ENCODE data around the gene ZBTB46. TPM values are rescaled to one million over a fixed set of nuclear protein-coding genes. Genes with fewer than 3 reads are reported as not detected.
"Not testable (repeated sequence)": the region's sequence is repeated elsewhere in the genome, so short reads cannot be mapped to it uniquely, and the experiment has no call there.

ZBTB46 gene
- total and polyA plus RNA-seq, 2 donors = 3.7 to 5.8 TPM

GRCh38 chr20:63810730-63811490, 20.2 kb downstream of the ZBTB46 start:
- H3K27me3 ChIP-seq (ENCODE audit: control insufficient read depth in 2 of 2, insufficient read depth in 1 of 2, low read length in 1 of 2) = no peaks in the 10 kb centered on the region
- no peak overlapping the region for H3K27ac ChIP-seq (ENCODE audit: low read depth in 1 of 2, low read length in 1 of 2)
- 92% methylated on average over 25 of the region's 25 CpGs for WGBS
- H3K9me3 ChIP-seq (ENCODE audit: control insufficient read depth in 2 of 2, insufficient read depth in 1 of 2, low read length in 1 of 2) = peaks cover 2 to 10% of the 10 kb centered on the region in 2 donors
- DNase-seq (ENCODE audit: low read depth in 6 of 9, low spot score in 9 of 9) = no peak
- no peak overlapping the region for H3K4me3 ChIP-seq (ENCODE audit: low read length in 2 of 2)
- no peaks in the 10 kb centered on the region for H3K4me1 ChIP-seq (ENCODE audit: control insufficient read depth in 2 of 2, insufficient read depth in 2 of 2, low read length in 2 of 2)
- no peaks in the 10 kb centered on the region for H3K36me3 ChIP-seq (ENCODE audit: control insufficient read depth in 2 of 2, insufficient read depth in 2 of 2, low read length in 1 of 2)

DNA sequence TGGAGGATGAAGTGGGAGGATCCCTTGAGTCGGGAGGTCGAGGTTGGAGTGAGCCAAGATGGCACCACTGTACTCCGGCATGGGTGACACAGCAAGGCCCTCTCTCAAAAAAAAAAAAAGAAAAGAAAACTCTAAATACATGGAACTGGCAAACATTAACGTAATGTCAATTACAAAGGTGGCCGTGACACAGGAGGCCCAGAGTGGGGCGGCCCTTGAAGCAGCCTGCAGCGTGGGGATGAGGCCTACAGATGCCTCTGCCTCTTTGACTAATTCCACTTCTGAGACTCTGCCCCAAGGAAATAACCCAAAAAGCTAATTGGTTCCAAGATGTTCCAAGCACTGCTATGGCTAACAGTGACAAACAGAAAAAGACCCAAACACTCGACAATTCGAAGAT, 21.2 kb downstream of the ZBTB46 start:
- no peak for DNase-seq (ENCODE audit: low read depth in 6 of 9, low spot score in 9 of 9)
- WGBS = 98% methylated on average over 9 of the region's 9 CpGs
- no peaks in the 10 kb centered on the region for H3K27me3 ChIP-seq (ENCODE audit: control insufficient read depth in 2 of 2, insufficient read depth in 1 of 2, low read length in 1 of 2)
- no peak overlapping the region for H3K27ac ChIP-seq (ENCODE audit: low read depth in 1 of 2, low read length in 1 of 2)
- no peaks in the 10 kb centered on the region for H3K9me3 ChIP-seq (ENCODE audit: control insufficient read depth in 2 of 2, insufficient read depth in 1 of 2, low read length in 1 of 2)
- no peak overlapping the region for H3K4me3 ChIP-seq (ENCODE audit: low read length in 2 of 2)
- no peaks in the 10 kb centered on the region for H3K4me1 ChIP-seq (ENCODE audit: control insufficient read depth in 2 of 2, insufficient read depth in 2 of 2, low read length in 2 of 2)
- no peaks in the 10 kb centered on the region for H3K36me3 ChIP-seq (ENCODE audit: control insufficient read depth in 2 of 2, insufficient read depth in 2 of 2, low read length in 1 of 2)

DNA sequence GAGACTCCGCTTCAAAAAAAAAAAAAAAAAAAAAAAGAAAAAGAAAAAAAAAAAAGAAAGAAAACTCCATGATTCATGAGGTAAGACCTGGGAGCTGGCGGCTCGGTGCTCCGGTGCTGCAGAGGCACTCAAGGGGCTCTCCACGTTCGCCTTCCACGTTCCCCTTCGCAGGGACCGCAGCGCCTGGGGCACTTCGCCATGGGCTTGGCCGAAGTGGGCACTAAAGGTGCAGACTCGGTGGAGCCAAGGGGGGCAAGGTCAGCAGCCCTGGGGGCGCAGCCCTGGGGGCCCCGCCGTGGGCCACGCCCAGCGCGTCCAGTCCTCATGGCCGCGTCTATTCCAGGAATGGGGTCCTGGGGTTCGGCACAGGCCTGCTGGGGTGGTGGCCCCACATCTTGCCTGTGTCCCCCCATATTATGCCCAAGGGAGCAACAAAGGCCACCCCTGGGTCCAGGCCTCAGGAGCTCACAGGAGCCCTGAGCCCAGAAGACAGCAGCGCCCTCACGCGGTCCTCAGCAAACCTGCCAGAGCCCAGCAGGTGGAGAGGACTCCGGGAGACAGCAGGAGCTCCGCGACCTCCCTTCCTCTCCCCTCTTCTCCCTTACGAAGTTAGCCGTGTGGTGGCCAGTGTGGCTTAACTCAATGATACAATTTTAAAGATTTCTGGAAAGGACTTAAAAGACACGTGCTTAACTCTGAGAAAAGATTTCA, 21.9 kb downstream of the ZBTB46 start:
- Histone ChIP-seq H3K4me1 (ENCODE audit: control insufficient read depth in 2 of 2, insufficient read depth in 2 of 2, low read length in 2 of 2) (no peaks in the 10 kb centered on the region), H3K4me3 (ENCODE audit: low read length in 2 of 2) (no peak overlapping the region), H3K9me3 (ENCODE audit: control insufficient read depth in 2 of 2, insufficient read depth in 1 of 2, low read length in 1 of 2) (no peaks in the 10 kb centered on the region), H3K27me3 (ENCODE audit: control insufficient read depth in 2 of 2, insufficient read depth in 1 of 2, low read length in 1 of 2) (peaks cover 1 to 3% of the 10 kb centered on the region in 2 donors), H3K27ac (ENCODE audit: low read depth in 1 of 2, low read length in 1 of 2) (no peak overlapping the region), H3K36me3 (ENCODE audit: control insufficient read depth in 2 of 2, insufficient read depth in 2 of 2, low read length in 1 of 2) (no peaks in the 10 kb centered on the region)
- 98% methylated on average over 31 of the region's 31 CpGs for WGBS
- DNase-seq (ENCODE audit: low read depth in 6 of 9, low spot score in 9 of 9) = no peak

- Histone ChIP-seq H3K27me3 (ENCODE audit: control insufficient read depth in 2 of 2, insufficient read depth in 1 of 2, low read length in 1 of 2) (peaks cover 3 to 12% of the 10 kb centered on the region in 2 donors), H3K9me3 (ENCODE audit: control insufficient read depth in 2 of 2, insufficient read depth in 1 of 2, low read length in 1 of 2) (no peaks in the 10 kb centered on the region), H3K4me3 (ENCODE audit: low read length in 2 of 2) (no peak overlapping the region), H3K36me3 (ENCODE audit: control insufficient read depth in 2 of 2, insufficient read depth in 2 of 2, low read length in 1 of 2) (no peaks in the 10 kb centered on the region), H3K27ac (ENCODE audit: low read depth in 1 of 2, low read length in 1 of 2) (no peak overlapping the region), H3K4me1 (ENCODE audit: control insufficient read depth in 2 of 2, insufficient read depth in 2 of 2, low read length in 2 of 2) (no peaks in the 10 kb centered on the region)
- 97% methylated on average over 38 of the region's 38 CpGs for WGBS
- DNase-seq (ENCODE audit: low read depth in 6 of 9, low spot score in 9 of 9) = no peak
Observed at GRCh38 chr20:63808145-63808724, 22.8 kb downstream of the ZBTB46 start.

DNA sequence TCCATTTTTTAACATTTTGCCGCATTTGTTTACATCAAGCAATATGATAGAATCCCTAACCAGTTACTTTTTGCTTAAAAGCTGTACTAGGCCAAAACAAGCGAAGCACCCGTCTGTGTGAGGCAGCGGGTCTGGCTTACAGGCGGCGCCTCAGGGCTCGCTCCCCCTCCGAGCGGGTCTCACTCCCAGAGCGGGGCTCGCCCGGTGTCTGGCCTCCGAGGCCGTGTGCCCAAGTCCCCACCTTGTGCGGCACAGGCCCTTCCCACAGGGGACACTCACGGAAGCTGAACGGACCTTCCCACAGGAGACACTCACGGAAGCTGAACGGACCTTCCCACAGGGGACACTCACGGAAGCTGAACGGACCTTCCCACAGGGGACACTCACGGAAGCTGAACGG, 23.4 kb downstream of the ZBTB46 start:
- Histone ChIP-seq H3K9me3 (ENCODE audit: control insufficient read depth in 2 of 2, insufficient read depth in 1 of 2, low read length in 1 of 2) (no peaks in the 10 kb centered on the region), H3K4me1 (ENCODE audit: control insufficient read depth in 2 of 2, insufficient read depth in 2 of 2, low read length in 2 of 2) (no peaks in the 10 kb centered on the region), H3K27ac (ENCODE audit: low read depth in 1 of 2, low read length in 1 of 2) (no peak overlapping the region), H3K27me3 (ENCODE audit: control insufficient read depth in 2 of 2, insufficient read depth in 1 of 2, low read length in 1 of 2) (peaks cover 3 to 15% of the 10 kb centered on the region in 2 donors), H3K4me3 (ENCODE audit: low read length in 2 of 2) (no peak overlapping the region), H3K36me3 (ENCODE audit: control insufficient read depth in 2 of 2, insufficient read depth in 2 of 2, low read length in 1 of 2) (no peaks in the 10 kb centered on the region)
- 97% methylated on average over 23 of the region's 23 CpGs for WGBS
- no peak for DNase-seq (ENCODE audit: low read depth in 6 of 9, low spot score in 9 of 9)

- Histone ChIP-seq H3K9me3 (ENCODE audit: control insufficient read depth in 2 of 2, insufficient read depth in 1 of 2, low read length in 1 of 2) (no peaks in the 10 kb centered on the region), H3K36me3 (ENCODE audit: control insufficient read depth in 2 of 2, insufficient read depth in 2 of 2, low read length in 1 of 2) (no peaks in the 10 kb centered on the region), H3K4me1 (ENCODE audit: control insufficient read depth in 2 of 2, insufficient read depth in 2 of 2, low read length in 2 of 2) (no peaks in the 10 kb centered on the region), H3K27ac (ENCODE audit: low read depth in 1 of 2, low read length in 1 of 2) (no peak overlapping the region), H3K4me3 (ENCODE audit: low read length in 2 of 2) (no peak overlapping the region), H3K27me3 (ENCODE audit: control insufficient read depth in 2 of 2, insufficient read depth in 1 of 2, low read length in 1 of 2) (peaks cover 3 to 15% of the 10 kb centered on the region in 2 donors)
- DNase-seq (ENCODE audit: low read depth in 6 of 9, low spot score in 9 of 9) = no peak
- 90% methylated on average over 8 of the region's 8 CpGs for WGBS
Observed at GRCh38 chr20:63804308-63804636, 26.8 kb downstream of the ZBTB46 start.

DNA sequence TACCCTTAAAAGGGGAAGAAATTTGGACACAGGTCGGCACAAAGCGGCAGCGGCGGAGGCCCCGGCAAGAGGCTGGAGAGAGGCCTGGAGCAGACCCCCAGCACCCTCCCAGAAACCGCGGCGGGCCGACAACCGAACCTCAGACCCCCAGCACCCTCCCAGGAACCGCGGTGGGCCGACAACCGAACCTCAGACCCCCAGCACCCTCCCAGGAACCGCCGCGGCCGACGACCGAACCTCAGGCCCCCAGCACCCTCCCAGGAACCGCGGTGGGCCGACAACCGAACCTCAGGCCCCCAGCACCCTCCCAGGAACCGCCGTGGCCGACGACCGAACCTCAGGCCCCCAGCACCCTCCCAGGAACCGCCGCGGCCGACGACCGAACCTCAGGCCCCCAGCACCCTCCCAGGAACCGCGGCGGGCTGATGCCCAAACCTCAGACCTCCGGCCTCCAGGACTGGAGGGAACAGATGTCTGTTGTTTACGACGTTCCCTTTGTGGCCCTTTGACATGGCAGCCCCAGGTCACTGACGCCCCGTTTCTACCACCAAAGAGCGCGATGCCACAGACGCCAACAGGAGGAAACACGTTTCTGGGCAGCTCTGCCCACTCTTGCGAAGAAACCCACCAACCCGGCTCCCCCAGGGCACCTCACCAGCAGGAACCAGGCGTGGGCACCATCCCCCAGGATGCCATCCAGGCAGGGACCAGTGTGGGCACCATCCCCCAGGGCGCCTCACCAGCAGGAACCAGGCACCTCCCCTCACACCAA, 28.4 kb downstream of the ZBTB46 start:
- Histone ChIP-seq H3K27me3 (ENCODE audit: control insufficient read depth in 2 of 2, insufficient read depth in 1 of 2, low read length in 1 of 2) (peaks cover 3 to 15% of the 10 kb centered on the region in 2 donors), H3K36me3 (ENCODE audit: control insufficient read depth in 2 of 2, insufficient read depth in 2 of 2, low read length in 1 of 2) (no peaks in the 10 kb centered on the region), H3K4me3 (ENCODE audit: low read length in 2 of 2) (no peak overlapping the region), H3K9me3 (ENCODE audit: control insufficient read depth in 2 of 2, insufficient read depth in 1 of 2, low read length in 1 of 2) (no peaks in the 10 kb centered on the region), H3K4me1 (ENCODE audit: control insufficient read depth in 2 of 2, insufficient read depth in 2 of 2, low read length in 2 of 2) (no peaks in the 10 kb centered on the region), H3K27ac (ENCODE audit: low read depth in 1 of 2, low read length in 1 of 2) (no peak overlapping the region)
- WGBS = 90% methylated on average over 51 of the region's 51 CpGs
- no peak for DNase-seq (ENCODE audit: low read depth in 6 of 9, low spot score in 9 of 9)

DNA sequence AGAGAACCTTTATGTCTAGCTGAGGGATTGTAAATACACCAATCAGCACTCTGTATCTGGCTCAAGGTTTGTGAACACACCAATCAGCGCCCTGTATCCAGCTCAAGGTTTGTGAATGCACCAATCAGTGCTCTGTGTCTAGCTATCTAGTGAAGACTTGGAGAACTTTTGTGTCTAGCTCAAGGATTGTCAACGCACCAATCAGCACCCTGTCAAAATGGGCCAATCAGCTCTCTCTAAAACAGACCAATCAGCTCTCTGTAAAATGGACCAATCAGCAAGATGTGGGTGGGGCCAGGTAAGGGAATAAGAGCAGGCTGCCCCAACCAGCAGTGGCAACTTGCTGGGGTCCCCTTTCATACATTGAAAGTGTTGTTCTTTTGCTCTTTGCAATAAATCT, 29.9 kb downstream of the ZBTB46 start:
- not testable (repeated sequence) for DNase-seq (ENCODE audit: low read depth in 6 of 9, low spot score in 9 of 9); H3K4me1 ChIP-seq (ENCODE audit: control insufficient read depth in 2 of 2, insufficient read depth in 2 of 2, low read length in 2 of 2); H3K9me3 ChIP-seq (ENCODE audit: control insufficient read depth in 2 of 2, insufficient read depth in 1 of 2, low read length in 1 of 2); H3K27ac ChIP-seq (ENCODE audit: low read depth in 1 of 2, low read length in 1 of 2); H3K36me3 ChIP-seq (ENCODE audit: control insufficient read depth in 2 of 2, insufficient read depth in 2 of 2, low read length in 1 of 2); H3K4me3 ChIP-seq (ENCODE audit: low read length in 2 of 2)
- peaks cover 3 to 15% of the 10 kb centered on the region in 2 donors for H3K27me3 ChIP-seq (ENCODE audit: control insufficient read depth in 2 of 2, insufficient read depth in 1 of 2, low read length in 1 of 2)
- 96% methylated on average over 2 of the region's 2 CpGs for WGBS

DNA sequence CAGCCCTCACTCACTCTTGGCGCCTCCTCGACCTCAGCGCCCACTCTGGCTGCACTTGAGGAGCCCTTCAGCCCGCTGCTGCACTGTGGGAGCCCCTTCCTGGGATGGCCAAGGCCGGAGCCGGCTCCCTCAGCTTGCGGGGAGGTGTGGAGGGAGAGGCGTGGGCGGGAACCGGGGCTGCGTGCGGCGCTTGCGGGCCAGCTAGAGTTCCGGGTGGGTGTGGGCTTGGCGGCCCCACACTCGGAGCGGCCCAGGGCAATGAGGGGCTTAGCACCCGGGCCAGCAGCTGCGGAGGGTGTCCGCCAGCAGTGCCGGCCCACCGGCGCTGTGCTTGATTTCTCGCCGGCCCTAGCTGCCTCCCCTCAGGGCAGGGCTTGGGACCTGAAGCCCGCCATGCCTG, 30.7 kb downstream of the ZBTB46 start:
- not testable (repeated sequence) for DNase-seq (ENCODE audit: low read depth in 6 of 9, low spot score in 9 of 9); H3K27ac ChIP-seq (ENCODE audit: low read depth in 1 of 2, low read length in 1 of 2); H3K4me3 ChIP-seq (ENCODE audit: low read length in 2 of 2); H3K36me3 ChIP-seq (ENCODE audit: control insufficient read depth in 2 of 2, insufficient read depth in 2 of 2, low read length in 1 of 2); H3K4me1 ChIP-seq (ENCODE audit: control insufficient read depth in 2 of 2, insufficient read depth in 2 of 2, low read length in 2 of 2); H3K9me3 ChIP-seq (ENCODE audit: control insufficient read depth in 2 of 2, insufficient read depth in 1 of 2, low read length in 1 of 2)
- H3K27me3 ChIP-seq (ENCODE audit: control insufficient read depth in 2 of 2, insufficient read depth in 1 of 2, low read length in 1 of 2) = peaks cover 3 to 18% of the 10 kb centered on the region in 2 donors
- WGBS = 97% methylated on average over 27 of the region's 27 CpGs
